Thoracic aorta (tissue), 2 donors: ENCODE measurements around the gene SPCS3. TPM values are rescaled to one million over a fixed set of nuclear protein-coding genes. Genes with fewer than 3 reads are reported as not detected.

Experiments
- ATAC-seq: fragments of 150-250 bp; one replicate; pipeline ENCODE4 v1.8.0; 2017; ENCODE audit warnings: low read depth; ENCODE audit not compliant: insufficient number of reproducible peaks, low FRiP score
- DNase-seq: peaks from one replicate; pipeline ENCODE4 v3.0.0-alpha.2; 2020; ENCODE audit warnings: low spot score
- H3K27ac ChIP-seq, 2 donors: fragments of 200-600 bp; sonication (generic); 1 replicate in 1 of 2; 2 replicates in 1 of 2; pipeline ENCODE4 v1.5.1; 2016; ENCODE audit warnings: mild to moderate bottlenecking in 2 of 2, moderate library complexity in 2 of 2
- H3K27me3 ChIP-seq: fragments of 200-600 bp; sonication (generic); replicated peaks from 2 replicates; pipeline ENCODE4 v1.6.0; 2016; ENCODE audit warnings: mild to moderate bottlenecking; ENCODE audit not compliant: insufficient read depth
- H3K36me3 ChIP-seq: fragments of 200-600 bp; sonication (generic); one replicate; pipeline ENCODE4 v1.5.1; 2016
- H3K4me1 ChIP-seq, 2 donors: fragments of 200-600 bp; sonication (generic); 1 replicate in 1 of 2; 2 replicates in 1 of 2; pipeline versions ENCODE4 v1.5.1 to v1.6.0; 2016; ENCODE audit warnings: low read depth in 2 of 2, mild to moderate bottlenecking in 1 of 2; ENCODE audit not compliant: control insufficient read depth in 1 of 2
- H3K4me3 ChIP-seq: fragments of 200-600 bp; sonication (generic); 2 replicates; pipeline ENCODE4 v1.5.1; 2016; ENCODE audit warnings: mild to moderate bottlenecking
- H3K9me3 ChIP-seq: fragments of 200-600 bp; sonication (generic); 2 replicates; pipeline ENCODE4 v1.5.1; 2016
- total RNA-seq, 2 donors: library from RNA; depleted of rRNA; stranded (reverse); fragments of >200 nt; gene quantifications; one replicate each; pipeline versions ENCODE4 v1.1.0 to v1.2.3, GENCODE V29; 2016
- TF ChIP-seq, protein P1 (sequence below): fragments of 200-600 bp; sonication (generic); IDR thresholded peaks from one replicate; pipeline ENCODE4 v1.5.1; 2019; ENCODE audit warnings: antibody characterized with exemption

SPCS3 gene
- total RNA-seq, 2 donors from 2014 or later, result 74.1 to 88.4 TPM

DNA sequence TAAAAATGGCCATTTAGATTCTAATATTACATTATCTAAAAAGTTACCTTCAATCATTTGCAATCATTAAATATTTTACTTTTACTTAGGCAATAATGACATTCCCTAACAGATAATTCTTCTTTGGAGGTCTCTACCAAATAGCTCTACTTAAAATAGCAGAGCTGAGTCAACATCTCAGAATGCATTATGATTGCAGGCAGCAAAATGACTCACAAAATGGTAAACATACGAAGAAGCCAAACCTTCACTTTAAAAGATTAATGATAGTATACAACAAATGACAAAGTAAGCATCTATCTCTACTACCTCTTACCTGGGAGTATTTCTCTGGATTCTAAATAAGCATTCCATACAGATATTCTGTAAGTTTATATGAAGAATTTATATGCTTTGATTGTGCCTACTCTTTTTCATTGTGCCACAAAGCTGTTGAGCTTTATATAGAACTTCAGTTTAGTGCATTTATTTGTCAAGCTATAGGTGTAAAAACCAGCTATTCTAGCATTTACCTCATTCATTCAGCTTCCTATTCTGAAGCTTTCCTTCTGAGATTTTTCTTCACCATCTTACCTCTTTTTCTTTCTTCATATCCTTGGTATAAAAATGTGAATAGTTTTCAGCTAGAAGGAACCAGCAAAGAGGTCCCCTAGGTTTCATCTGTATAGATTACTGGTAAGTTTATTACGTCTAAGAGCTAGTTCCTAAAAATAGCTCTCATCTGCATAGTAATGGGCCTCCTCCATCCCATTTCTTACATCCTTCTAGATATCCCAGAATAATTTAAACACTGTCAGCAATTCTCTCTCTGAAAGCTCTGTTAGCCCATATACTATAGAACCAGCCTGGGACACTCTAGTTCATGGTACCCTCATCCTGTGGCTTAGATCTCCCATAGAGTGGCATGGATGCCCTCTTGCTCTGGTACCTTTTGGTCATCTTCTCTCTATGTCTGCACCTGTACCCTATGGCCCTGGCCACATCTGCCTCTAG is 17.2 kb upstream of the SPCS3 start:
- Histone ChIP-seq H3K4me3 (no peak overlapping the region), H3K27ac (no peak overlapping the region), H3K4me1 (no peaks in the 10 kb centered on the region), H3K36me3 (no peaks in the 10 kb centered on the region), H3K9me3 (no peaks in the 10 kb centered on the region), H3K27me3 (no peaks in the 10 kb centered on the region)
- DNase-seq, result no peak
- TF ChIP-seq, protein P1, sequence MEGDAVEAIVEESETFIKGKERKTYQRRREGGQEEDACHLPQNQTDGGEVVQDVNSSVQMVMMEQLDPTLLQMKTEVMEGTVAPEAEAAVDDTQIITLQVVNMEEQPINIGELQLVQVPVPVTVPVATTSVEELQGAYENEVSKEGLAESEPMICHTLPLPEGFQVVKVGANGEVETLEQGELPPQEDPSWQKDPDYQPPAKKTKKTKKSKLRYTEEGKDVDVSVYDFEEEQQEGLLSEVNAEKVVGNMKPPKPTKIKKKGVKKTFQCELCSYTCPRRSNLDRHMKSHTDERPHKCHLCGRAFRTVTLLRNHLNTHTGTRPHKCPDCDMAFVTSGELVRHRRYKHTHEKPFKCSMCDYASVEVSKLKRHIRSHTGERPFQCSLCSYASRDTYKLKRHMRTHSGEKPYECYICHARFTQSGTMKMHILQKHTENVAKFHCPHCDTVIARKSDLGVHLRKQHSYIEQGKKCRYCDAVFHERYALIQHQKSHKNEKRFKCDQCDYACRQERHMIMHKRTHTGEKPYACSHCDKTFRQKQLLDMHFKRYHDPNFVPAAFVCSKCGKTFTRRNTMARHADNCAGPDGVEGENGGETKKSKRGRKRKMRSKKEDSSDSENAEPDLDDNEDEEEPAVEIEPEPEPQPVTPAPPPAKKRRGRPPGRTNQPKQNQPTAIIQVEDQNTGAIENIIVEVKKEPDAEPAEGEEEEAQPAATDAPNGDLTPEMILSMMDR, result no peak
- ATAC-seq, result no peak

- ATAC-seq (no peak), DNase-seq (no peak)
- H3K27me3 ChIP-seq, result no peaks in the 10 kb centered on the region
- no peaks in the 10 kb centered on the region for H3K36me3 ChIP-seq
- no peaks in the 10 kb centered on the region for H3K4me1 ChIP-seq
- H3K4me3 ChIP-seq, result no peak overlapping the region
- no peak overlapping the region for H3K27ac ChIP-seq
- TF ChIP-seq, protein P1, result no peak
- H3K9me3 ChIP-seq, result no peaks in the 10 kb centered on the region
Measured at GRCh38 chr4:176303938-176304337, 15.8 kb upstream of the SPCS3 start.

GRCh38 chr4:176306837-176307665 is 12.7 kb upstream of the SPCS3 start:
- TF ChIP-seq, protein P1, result no peak
- H3K9me3 ChIP-seq, result no peaks in the 10 kb centered on the region
- DNase-seq (no peak), ATAC-seq (no peak)
- H3K27ac ChIP-seq, result no peak overlapping the region
- H3K36me3 ChIP-seq, result no peaks in the 10 kb centered on the region
- H3K4me1 ChIP-seq, result no peaks in the 10 kb centered on the region
- H3K4me3 ChIP-seq, result no peak overlapping the region
- H3K27me3 ChIP-seq, result no peaks in the 10 kb centered on the region

GRCh38 chr4:176307666-176307930 is 12.2 kb upstream of the SPCS3 start:
- Histone ChIP-seq H3K9me3 (no peaks in the 10 kb centered on the region), H3K4me3 (no peak overlapping the region), H3K4me1 (no peaks in the 10 kb centered on the region), H3K27ac (no peak overlapping the region), H3K36me3 (no peaks in the 10 kb centered on the region), H3K27me3 (no peaks in the 10 kb centered on the region)
- ATAC-seq (no peak), DNase-seq (no peak)
- TF ChIP-seq, protein P1, result no peak

DNA sequence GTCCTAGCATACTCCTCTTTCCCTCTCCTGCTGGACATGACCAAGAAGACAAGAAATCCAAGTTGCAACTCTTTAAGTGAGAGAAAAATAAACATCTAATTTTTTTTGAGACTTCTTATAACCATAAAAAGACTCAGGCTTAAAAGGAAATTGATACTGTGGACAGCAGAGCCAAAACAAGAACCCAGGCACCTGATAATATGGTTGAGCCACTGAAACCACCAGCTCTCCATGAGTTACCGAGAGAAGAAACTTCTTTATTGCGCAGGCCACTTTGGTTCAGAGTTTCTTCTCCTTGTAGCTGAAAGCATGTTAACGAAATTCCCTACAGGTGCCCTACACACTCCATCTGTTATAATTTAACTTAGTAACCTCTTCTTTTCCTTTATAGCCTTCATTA is 11.3 kb upstream of the SPCS3 start:
- Histone ChIP-seq H3K4me1 (no peaks in the 10 kb centered on the region), H3K27me3 (no peaks in the 10 kb centered on the region), H3K4me3 (no peak overlapping the region), H3K27ac (no peak overlapping the region), H3K36me3 (no peaks in the 10 kb centered on the region), H3K9me3 (no peaks in the 10 kb centered on the region)
- ATAC-seq (no peak), DNase-seq (no peak)
- TF ChIP-seq, protein P1, result no peak
